Progenitor cell of endocrine pancreas (in vitro differentiated cells): Measurements from ENCODE around the gene LILRA2. TPM values are rescaled to one million over a fixed set of nuclear protein-coding genes. Genes with fewer than 3 reads are reported as not detected.

ENCODE experiments used
- DNase-seq: peaks from one replicate; pipeline ENCODE4 v3.0.0; 2021; ENCODE audit warnings: low spot score; ENCODE audit not compliant: unreplicated experiment
- H3K27ac Mint-ChIP-seq: 2 replicates; pipeline ENCODE4 v1.8.0; 2021; ENCODE audit warnings: mild to moderate bottlenecking, moderate library complexity, mixed read lengths
- H3K27me3 Mint-ChIP-seq: 2 replicates; pipeline ENCODE4 v1.8.0; 2021; ENCODE audit warnings: mixed read lengths
- H3K36me3 Mint-ChIP-seq: 2 replicates; pipeline ENCODE4 v1.8.0; 2022; ENCODE audit warnings: mixed read lengths; ENCODE audit not compliant: insufficient read depth
- H3K4me1 Mint-ChIP-seq: 2 replicates; pipeline ENCODE4 v1.8.0; 2021; ENCODE audit warnings: low read depth, mixed read lengths
- H3K4me3 Mint-ChIP-seq: 2 replicates; pipeline ENCODE4 v1.8.0; 2021; ENCODE audit warnings: low read depth, mild to moderate bottlenecking, moderate library complexity, mixed read lengths
- H3K9me3 Mint-ChIP-seq: 2 replicates; pipeline ENCODE4 v1.8.0; 2021; ENCODE audit warnings: low read depth, mixed read lengths
- total RNA-seq: library from RNA; stranded (reverse); gene quantifications from 2 replicates; pipeline ENCODE4 v1.2.1, GENCODE V29; 2021
- TF ChIP-seq, protein P1 (sequence below): fragments of 200-600 bp; sonication (generic); IDR thresholded peaks from one replicate; pipeline ENCODE4 v1.5.0; 2021; ENCODE audit warnings: antibody characterized with exemption, mild to moderate bottlenecking; ENCODE audit not compliant: unreplicated experiment

LILRA2 gene
- total RNA-seq, 1 donor from 2014 or later, result not detected

DNA sequence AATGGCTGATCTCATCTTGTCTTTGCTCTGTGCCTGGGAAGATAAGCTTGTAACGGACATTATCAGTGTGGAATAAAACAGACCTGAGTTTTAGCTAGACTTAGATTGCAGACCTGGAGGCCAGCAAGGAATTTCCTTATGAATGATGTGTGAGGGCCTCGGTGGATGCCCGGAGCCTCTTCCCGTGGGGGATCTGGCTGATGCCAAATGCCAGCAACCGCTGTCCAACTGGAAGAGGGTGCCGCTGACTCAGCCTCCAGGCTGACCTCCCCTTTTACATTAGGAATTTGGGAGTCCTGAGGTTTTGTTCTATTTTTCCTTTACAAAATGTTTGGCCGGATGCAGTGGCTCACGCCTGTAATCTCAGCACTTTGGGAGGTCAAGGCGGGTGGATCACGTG, 19.6 kb upstream of the LILRA2 start:
- Mint-ChIP-seq H3K9me3 (peaks cover 45% of the 10 kb centered on the region), H3K27me3 (no peaks in the 10 kb centered on the region), H3K36me3 (peaks cover 5% of the 10 kb centered on the region), H3K27ac (no peak overlapping the region), H3K4me3 (no peak overlapping the region), H3K4me1 (no peaks in the 10 kb centered on the region)
- TF ChIP-seq, protein P1, sequence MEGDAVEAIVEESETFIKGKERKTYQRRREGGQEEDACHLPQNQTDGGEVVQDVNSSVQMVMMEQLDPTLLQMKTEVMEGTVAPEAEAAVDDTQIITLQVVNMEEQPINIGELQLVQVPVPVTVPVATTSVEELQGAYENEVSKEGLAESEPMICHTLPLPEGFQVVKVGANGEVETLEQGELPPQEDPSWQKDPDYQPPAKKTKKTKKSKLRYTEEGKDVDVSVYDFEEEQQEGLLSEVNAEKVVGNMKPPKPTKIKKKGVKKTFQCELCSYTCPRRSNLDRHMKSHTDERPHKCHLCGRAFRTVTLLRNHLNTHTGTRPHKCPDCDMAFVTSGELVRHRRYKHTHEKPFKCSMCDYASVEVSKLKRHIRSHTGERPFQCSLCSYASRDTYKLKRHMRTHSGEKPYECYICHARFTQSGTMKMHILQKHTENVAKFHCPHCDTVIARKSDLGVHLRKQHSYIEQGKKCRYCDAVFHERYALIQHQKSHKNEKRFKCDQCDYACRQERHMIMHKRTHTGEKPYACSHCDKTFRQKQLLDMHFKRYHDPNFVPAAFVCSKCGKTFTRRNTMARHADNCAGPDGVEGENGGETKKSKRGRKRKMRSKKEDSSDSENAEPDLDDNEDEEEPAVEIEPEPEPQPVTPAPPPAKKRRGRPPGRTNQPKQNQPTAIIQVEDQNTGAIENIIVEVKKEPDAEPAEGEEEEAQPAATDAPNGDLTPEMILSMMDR, result no peak
- DNase-seq, result no peak

DNA sequence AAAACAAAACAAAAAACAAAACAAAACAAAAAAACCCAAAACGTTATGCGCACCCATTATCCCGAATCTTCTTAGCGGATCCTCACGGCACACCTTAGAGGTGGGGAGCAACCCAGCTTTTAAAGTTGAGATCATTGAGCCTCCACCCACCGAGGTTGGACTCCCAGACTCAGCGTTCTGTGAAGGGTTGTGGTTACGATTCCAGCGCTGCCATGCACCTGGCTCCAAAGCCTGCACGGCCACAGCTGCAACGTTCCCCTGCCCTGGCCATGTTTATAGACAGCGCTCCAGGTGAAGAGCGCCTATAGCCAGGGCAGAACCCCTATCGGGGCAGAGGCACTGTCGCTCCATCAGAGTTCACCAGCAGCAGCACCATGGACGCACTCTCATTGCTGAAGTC, 18.7 kb upstream of the LILRA2 start:
- TF ChIP-seq, protein P1, result no peak
- Mint-ChIP-seq H3K4me3 (no peak overlapping the region), H3K27me3 (no peaks in the 10 kb centered on the region), H3K9me3 (peaks cover 44% of the 10 kb centered on the region), H3K36me3 (peaks cover 5% of the 10 kb centered on the region), H3K4me1 (no peaks in the 10 kb centered on the region), H3K27ac (no peak overlapping the region)
- no peak for DNase-seq

DNA sequence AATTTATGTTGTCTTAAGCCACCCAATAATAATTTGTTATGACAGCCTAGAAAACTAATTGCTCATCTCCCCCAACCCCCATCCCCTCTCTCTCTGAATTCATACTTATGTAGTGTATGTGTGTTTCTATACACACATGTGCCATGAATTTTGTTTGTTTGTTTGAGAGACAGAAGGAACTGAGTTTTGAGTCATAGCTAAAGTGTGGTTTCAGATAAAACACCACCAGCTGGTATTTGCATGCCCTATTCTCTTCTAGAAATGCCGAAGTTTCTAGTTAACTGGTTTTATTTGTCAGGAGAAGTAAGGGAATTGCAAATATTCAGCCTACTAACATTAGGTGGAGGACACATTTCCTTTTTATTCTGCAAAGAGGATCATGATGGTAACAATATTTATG, 17.4 kb upstream of the LILRA2 start:
- peaks cover 44% of the 10 kb centered on the region for H3K9me3 Mint-ChIP-seq
- H3K27me3 Mint-ChIP-seq, result no peaks in the 10 kb centered on the region
- H3K36me3 Mint-ChIP-seq, result peaks cover 3% of the 10 kb centered on the region
- DNase-seq, result no peak
- TF ChIP-seq, protein P1, result no peak
- no peaks in the 10 kb centered on the region for H3K4me1 Mint-ChIP-seq
- no peak overlapping the region for H3K27ac Mint-ChIP-seq
- H3K4me3 Mint-ChIP-seq, result no peak overlapping the region

DNA sequence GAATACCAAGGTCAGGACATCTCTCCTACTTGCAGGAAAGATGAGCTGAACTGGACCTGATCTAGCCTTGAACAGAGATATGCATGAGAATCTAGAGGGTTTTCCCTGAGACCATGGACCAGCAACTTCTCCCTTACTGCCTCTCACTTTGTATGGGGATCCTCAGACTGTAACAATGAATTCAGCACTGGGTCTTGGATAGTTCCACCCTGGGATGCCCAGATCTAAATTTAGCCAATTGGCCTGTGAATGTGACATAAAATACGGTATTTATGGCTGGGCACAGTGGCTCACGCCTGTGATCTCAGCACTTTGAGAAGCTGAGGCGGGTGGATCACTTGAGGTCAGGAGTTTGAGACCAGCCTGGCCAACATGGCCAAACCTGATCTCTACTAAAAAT, 15.3 kb upstream of the LILRA2 start:
- H3K27ac Mint-ChIP-seq, result no peak overlapping the region
- H3K4me1 Mint-ChIP-seq, result no peaks in the 10 kb centered on the region
- H3K9me3 Mint-ChIP-seq, result peaks cover 39% of the 10 kb centered on the region

DNA sequence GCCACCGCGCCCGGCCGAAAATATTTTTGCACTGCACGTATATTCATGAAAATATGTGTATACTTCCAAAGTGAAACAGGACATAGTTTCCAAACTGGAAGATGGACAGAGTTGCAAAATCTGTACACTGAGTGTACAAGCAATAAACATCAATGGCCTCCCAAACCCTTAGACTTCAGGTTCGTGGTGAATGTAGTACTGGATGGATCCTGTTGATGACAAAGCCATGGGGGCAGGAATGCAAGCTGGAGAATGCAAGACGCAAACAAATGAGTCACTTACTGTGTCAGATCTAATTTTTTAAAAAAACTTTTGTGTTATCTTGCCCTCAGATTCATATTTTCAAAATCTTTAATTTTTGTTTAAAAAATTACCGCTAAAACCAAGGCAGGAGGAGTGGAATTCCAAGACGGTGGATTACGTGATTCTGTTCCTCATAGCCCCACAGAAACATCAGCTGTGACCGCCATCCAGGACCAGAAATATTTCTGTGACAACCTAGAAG, 12.7 kb upstream of the LILRA2 start:
- TF ChIP-seq, protein P1, result no peak
- Mint-ChIP-seq H3K4me3 (no peak overlapping the region), H3K27ac (no peak overlapping the region), H3K36me3 (no peaks in the 10 kb centered on the region), H3K4me1 (no peaks in the 10 kb centered on the region), H3K27me3 (no peaks in the 10 kb centered on the region), H3K9me3 (peaks cover 35% of the 10 kb centered on the region)
- no peak for DNase-seq

More for the DNA sequence above, 15.3 kb upstream of the LILRA2 start:
- no peaks in the 10 kb centered on the region for H3K27me3 Mint-ChIP-seq
- no peak overlapping the region for H3K4me3 Mint-ChIP-seq
- no peaks in the 10 kb centered on the region for H3K36me3 Mint-ChIP-seq
- DNase-seq, result no peak
- TF ChIP-seq, protein P1, result no peak
